HG02938 (cell line): Measurements from ENCODE around the gene CFAP90.

Experiments
- ATAC-seq: cut with Tn5 transposase; IDR thresholded peaks from one replicate; pipeline ENCODE4 v1.9.1; 2021; ENCODE audit warnings: mild to moderate bottlenecking, moderate library complexity; ENCODE audit not compliant: unreplicated experiment

The CFAP90 gene

DNA sequence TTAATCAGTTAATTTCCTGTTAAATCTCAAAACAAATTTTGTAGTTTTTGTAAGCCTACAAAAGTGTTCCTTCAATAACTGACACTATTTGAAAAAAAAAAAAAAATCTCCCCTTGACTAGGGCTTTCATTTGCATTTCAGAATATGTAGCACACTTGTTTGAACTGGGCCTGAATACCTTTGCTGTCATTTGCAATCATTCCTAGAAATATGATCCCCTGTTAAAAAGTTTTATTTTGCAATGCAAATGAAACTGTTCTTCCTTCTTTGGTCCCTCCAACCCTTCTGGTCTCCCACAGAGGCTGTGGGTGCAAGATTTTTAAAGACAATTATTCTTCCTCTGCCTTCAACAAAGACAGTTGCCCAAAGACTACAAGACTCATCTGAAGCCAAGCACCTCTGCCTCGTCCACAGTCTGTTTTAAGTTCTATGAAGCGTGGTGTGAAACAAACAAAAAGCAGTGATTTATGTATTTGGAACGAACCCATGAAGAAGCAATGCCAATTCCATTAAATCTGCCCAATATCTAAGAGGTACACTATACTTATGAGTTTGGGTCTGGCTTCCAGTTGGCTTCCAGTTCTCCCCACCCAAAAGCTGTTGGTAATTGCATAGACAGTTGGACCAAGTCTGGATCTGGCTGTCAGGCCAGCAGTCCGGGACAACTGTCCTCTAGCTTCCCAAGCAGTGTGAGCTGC, 66.1 kb downstream of the CFAP90 start:
- no peak for ATAC-seq

DNA sequence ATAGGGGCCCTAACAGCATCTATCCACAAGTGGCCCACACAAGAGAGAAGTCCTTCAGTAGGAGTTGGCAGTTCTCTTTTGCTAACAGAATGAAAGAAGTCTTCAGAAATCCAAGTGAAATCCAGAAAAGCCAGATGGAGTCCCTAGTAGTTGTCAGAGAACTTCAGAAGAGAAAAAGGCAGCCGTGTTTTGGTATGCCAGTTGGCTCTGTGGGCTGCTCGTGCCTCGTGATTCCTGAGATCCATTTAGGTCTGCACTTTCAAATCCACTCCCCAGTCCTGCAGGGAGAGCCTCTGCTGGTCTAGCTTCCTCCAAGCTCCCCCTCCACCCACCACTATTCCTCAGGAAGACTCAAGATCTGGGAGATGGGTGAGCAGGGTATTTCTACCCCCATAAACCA, 69.0 kb downstream of the CFAP90 start:
- no peak for ATAC-seq
